LHCN-M2 (cell line): Measurements from ENCODE around the gene USP17L18. TPM values are rescaled to one million over a fixed set of nuclear protein-coding genes. Genes with fewer than 3 reads are reported as not detected.
"Not testable (repeated sequence)": the region's sequence is repeated elsewhere in the genome, so short reads cannot be mapped to it uniquely, and the experiment has no call there.

Experiments
- DNase-seq: peaks from one replicate; pipeline ENCODE4 v3.0.0-alpha.2; 2012; ENCODE audit warnings: low read depth
- polyA plus RNA-seq: library from polyadenylated mRNA; unstranded; fragments of >200 nt; gene quantifications from one replicate; pipeline ENCODE4 v1.2.1, GENCODE V29; 2012; ENCODE audit warnings: missing spikeins
- total RNA-seq: library from RNA; depleted of rRNA; stranded (reverse); fragments of >200 nt; gene quantifications from 2 replicates; pipeline ENCODE4 v1.2.3, GENCODE V29; 2014; rRNA removed

USP17L18 gene, protein sequence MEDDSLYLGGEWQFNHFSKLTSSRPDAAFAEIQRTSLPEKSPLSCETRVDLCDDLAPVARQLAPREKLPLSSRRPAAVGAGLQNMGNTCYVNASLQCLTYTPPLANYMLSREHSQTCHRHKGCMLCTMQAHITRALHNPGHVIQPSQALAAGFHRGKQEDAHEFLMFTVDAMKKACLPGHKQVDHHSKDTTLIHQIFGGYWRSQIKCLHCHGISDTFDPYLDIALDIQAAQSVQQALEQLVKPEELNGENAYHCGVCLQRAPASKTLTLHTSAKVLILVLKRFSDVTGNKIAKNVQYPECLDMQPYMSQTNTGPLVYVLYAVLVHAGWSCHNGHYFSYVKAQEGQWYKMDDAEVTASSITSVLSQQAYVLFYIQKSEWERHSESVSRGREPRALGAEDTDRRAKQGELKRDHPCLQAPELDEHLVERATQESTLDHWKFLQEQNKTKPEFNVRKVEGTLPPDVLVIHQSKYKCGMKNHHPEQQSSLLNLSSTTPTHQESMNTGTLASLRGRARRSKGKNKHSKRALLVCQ
- not detected in 2 replicates for total RNA-seq
- polyA plus RNA-seq: not detected

DNA sequence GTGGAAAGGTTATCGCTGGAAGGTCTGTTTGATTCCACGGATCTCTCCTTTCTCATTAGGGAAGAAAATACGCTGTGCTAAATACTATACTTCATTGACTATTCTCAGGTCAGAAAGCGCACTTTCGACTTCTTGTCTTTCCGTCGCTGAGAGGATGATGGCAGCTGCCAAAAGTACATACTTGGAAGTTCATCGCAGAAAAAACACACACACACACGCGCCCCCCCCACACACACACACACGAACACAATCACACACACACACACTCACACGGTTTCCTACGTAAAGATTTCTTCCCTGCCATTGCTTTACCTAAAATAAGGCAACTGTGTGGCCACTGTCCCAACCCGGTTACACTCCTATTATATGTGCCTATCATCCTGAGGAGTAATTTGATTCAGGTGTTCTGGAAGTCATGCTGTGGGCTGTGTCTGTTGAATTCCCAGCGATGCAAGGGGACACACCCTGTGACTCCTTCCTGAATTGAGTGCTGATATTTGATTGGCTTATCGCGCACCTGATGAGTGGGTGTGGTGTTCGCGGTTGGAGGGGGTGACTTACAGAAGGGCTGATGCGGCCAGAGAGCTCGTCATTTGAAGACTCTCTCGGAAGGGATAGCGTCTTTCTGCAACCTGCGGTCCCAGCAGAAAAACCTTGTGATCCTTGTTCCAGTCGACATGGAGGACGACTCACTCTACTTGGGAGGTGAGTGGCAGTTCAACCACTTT is at the start of gene USP17L18:
Gene USP17L18 (plus strand): TSS at position 678 of the 728 bp plus-strand sequence. CDS start 0 bp downstream, at position 678.
- DNase-seq: not testable (repeated sequence)

DNA sequence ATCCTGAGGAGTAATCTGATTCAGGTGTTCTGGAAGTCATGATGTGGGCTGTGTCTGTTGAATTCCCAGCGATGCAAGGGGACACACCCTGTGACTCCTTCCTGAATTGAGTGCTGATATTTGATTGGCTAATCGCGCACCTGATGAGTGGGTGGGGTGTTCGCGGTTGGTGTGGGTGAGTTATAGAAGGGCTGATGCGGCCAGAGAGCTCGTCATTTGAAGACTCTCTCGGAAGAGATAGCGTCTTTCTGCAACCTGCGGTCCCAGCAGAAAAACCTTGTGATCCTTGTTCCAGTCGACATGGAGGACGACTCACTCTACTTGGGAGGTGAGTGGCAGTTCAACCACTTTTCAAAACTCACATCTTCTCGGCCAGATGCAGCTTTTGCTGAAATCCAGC is 38.1 kb upstream of the USP17L18 start, which contains the start of gene USP17L10:
Gene USP17L10 (plus strand): TSS at position 301 of the 400 bp plus-strand sequence. CDS start 0 bp downstream, at position 301.
- DNase-seq: not testable (repeated sequence)

DNA sequence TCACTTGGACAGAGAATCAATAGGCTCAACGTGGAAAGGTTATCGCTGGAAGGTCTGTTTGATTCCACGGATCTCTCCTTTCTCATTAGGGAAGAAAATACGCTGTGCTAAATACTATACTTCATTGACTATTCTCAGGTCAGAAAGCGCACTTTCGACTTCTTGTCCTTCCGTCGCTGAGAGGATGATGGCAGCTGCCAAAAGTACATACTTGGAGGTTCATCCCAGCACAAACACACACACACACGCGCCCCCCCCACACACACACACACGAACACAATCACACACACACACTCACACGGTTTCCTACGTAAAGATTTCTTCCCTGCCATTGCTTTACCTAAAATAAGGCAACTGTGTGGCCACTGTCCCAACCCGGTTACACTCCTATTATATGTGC is 33.7 kb upstream of the USP17L18 start:
- not testable (repeated sequence) for DNase-seq

DNA sequence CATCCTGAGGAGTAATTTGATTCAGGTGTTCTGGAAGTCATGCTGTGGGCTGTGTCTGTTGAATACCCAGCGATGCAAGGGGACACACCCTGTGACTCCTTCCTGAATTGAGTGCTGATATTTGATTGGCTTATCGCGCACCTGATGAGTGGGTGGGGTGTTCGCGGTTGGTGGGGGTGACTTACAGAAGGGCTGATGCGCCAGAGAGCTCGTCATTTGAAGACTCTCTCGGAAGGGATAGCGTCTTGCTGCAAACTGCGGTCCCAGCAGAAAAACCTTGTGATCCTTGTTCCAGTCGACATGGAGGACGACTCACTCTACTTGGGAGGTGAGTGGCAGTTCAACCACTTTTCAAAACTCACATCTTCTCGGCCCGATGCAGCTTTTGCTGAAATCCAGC is 33.3 kb upstream of the USP17L18 start, which contains the start of gene USP17L11:
Gene USP17L11 (plus strand): TSS at position 301 of the 400 bp plus-strand sequence. CDS start 0 bp downstream, at position 301.
- not testable (repeated sequence) for DNase-seq

DNA sequence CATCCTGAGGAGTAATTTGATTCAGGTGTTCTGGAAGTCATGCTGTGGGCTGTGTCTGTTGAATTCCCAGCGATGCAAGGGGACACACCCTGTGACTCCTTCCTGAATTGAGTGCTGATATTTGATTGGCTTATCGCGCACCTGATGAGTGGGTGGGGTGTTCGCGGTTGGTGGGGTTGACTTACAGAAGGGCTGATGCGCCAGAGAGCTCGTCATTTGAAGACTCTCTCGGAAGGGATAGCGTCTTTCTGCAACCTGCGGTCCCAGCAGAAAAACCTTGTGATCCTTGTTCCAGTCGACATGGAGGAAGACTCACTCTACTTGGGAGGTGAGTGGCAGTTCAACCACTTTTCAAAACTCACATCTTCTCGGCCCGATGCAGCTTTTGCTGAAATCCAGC is 28.6 kb upstream of the USP17L18 start, which contains the start of gene USP17L12:
Gene USP17L12 (plus strand): TSS at position 301 of the 400 bp plus-strand sequence. CDS start 0 bp downstream, at position 301.
- DNase-seq: not testable (repeated sequence)

DNA sequence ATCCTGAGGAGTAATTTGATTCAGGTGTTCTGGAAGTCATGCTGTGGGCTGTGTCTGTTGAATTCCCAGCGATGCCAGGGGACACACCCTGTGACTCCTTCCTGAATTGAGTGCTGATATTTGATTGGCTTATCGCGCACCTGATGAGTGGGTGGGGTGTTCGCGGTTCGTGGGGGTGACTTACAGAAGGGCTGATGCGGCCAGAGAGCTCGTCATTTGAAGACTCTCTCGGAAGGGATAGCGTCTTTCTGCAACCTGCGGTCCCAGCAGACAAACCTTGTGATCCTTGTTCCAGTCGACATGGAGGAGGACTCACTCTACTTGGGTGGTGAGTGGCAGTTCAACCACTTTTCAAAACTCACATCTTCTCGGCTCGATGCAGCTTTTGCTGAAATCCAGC is 23.8 kb upstream of the USP17L18 start, which contains the start of gene USP17L13:
Gene USP17L13 (plus strand): TSS at position 301 of the 400 bp plus-strand sequence. CDS start 0 bp downstream, at position 301.
- DNase-seq: not testable (repeated sequence)

DNA sequence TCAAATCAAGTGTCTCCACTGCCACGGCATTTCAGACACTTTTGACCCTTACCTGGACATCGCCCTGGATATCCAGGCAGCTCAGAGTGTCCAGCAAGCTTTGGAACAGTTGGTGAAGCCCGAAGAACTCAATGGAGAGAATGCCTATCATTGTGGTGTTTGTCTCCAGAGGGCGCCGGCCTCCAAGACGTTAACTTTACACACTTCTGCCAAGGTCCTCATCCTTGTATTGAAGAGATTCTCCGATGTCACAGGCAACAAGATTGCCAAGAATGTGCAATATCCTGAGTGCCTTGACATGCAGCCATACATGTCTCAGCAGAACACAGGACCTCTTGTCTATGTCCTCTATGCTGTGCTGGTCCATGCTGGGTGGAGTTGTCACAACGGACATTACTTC is 18.2 kb upstream of the USP17L18 start:
- DNase-seq: not testable (repeated sequence)

DNA sequence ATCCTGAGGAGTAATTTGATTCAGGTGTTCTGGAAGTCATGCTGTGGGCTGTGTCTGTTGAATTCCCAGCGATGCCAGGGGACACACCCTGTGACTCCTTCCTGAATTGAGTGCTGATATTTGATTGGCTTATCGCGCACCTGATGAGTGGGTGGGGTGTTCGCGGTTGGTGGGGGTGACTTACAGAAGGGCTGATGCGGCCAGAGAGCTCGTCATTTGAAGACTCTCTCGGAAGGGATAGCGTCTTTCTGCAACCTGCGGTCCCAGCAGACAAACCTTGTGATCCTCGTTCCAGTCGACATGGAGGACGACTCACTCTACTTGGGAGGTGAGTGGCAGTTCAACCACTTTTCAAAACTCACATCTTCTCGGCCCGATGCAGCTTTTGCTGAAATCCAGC is 14.3 kb upstream of the USP17L18 start, which contains the start of gene USP17L15:
Gene USP17L15 (plus strand): TSS at position 301 of the 400 bp plus-strand sequence. CDS start 0 bp downstream, at position 301.
- not testable (repeated sequence) for DNase-seq

DNA sequence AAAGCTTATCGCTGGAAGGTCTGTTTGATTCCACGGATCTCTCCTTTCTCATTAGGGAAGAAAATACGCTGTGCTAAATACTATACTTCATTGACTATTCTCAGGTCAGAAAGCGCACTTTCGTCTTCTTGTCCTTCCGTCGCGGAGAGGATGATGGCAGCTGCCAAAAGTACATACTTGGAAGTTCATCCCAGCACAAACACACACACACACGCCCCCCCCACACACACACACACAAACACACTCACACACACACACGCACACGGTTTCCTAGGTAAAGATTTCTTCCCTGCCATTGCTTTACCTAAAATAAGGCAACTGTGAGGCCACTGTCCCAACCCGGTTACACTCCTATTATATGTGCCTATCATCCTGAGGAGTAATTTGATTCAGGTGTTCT is 10.0 kb upstream of the USP17L18 start:
- DNase-seq: not testable (repeated sequence)

DNA sequence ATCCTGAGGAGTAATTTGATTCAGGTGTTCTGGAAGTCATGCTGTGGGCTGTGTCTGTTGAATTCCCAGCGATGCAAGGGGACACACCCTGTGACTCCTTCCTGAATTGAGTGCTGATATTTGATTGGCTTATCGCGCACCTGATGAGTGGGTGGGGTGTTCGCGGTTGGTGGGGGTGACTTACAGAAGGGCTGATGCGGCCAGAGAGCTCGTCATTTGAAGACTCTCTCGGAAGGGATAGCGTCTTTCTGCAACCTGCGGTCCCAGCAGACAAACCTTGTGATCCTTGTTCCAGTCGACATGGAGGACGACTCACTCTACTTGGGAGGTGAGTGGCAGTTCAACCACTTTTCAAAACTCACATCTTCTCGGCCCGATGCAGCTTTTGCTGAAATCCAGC is 4.9 kb upstream of the USP17L18 start, which contains the start of gene USP17L17:
Gene USP17L17 (plus strand): TSS at position 301 of the 400 bp plus-strand sequence. CDS start 0 bp downstream, at position 301.
- DNase-seq: not testable (repeated sequence)

DNA sequence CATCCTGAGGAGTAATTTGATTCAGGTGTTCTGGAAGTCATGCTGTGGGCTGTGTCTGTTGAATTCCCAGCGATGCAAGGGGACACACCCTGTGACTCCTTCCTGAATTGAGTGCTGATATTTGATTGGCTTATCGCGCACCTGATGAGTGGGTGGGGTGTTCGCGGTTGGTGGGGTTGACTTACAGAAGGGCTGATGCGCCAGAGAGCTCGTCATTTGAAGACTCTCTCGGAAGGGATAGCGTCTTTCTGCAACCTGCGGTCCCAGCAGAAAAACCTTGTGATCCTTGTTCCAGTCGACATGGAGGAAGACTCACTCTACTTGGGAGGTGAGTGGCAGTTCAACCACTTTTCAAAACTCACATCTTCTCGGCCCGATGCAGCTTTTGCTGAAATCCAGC is 4.6 kb downstream of the USP17L18 start, which contains the start of gene USP17L19:
Gene USP17L19 (plus strand): TSS at position 301 of the 400 bp plus-strand sequence. CDS start 0 bp downstream, at position 301.
- DNase-seq: not testable (repeated sequence)

DNA sequence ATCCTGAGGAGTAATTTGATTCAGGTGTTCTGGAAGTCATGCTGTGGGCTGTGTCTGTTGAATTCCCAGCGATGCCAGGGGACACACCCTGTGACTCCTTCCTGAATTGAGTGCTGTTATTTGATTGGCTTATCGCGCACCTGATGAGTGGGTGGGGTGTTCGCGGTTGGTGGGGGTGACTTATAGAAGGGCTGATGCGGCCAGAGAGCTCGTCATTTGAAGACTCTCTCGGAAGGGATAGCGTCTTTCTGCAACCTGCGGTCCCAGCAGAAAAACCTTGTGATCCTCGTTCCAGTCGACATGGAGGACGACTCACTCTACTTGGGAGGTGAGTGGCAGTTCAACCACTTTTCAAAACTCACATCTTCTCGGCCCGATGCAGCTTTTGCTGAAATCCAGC is 9.4 kb downstream of the USP17L18 start, which contains the start of gene USP17L20:
Gene USP17L20 (plus strand): TSS at position 301 of the 400 bp plus-strand sequence. CDS start 0 bp downstream, at position 301.
- DNase-seq: not testable (repeated sequence)

DNA sequence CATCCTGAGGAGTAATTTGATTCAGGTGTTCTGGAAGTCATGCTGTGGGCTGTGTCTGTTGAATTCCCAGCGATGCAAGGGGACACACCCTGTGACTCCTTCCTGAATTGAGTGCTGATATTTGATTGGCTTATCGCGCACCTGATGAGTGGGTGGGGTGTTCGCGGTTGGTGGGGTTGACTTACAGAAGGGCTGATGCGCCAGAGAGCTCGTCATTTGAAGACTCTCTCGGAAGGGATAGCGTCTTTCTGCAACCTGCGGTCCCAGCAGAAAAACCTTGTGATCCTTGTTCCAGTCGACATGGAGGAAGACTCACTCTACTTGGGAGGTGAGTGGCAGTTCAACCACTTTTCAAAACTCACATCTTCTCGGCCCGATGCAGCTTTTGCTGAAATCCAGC is 14.1 kb downstream of the USP17L18 start, which contains the start of gene USP17L21:
Gene USP17L21 (plus strand): TSS at position 301 of the 400 bp plus-strand sequence. CDS start 0 bp downstream, at position 301.
- DNase-seq: not testable (repeated sequence)

DNA sequence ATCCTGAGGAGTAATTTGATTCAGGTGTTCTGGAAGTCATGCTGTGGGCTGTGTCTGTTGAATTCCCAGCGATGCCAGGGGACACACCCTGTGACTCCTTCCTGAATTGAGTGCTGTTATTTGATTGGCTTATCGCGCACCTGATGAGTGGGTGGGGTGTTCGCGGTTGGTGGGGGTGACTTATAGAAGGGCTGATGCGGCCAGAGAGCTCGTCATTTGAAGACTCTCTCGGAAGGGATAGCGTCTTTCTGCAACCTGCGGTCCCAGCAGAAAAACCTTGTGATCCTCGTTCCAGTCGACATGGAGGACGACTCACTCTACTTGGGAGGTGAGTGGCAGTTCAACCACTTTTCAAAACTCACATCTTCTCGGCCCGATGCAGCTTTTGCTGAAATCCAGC is 18.9 kb downstream of the USP17L18 start, which contains the start of gene USP17L22:
Gene USP17L22 (plus strand): TSS at position 301 of the 400 bp plus-strand sequence. CDS start 0 bp downstream, at position 301.
- DNase-seq: not testable (repeated sequence)

DNA sequence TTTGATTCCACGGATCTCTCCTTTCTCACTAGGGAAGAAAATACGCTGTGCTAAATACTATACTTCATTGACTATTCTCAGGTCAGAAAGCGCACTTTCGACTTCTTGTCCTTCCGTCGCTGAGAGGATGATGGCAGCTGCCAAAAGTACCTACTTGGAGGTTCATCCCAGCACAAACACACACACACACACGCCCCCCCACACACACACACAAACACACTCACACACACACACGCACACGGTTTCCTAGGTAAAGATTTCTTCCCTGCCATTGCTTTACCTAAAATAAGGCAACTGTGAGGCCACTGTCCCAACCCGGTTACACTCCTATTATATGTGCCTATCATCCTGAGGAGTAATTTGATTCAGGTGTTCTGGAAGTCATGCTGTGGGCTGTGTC is 23.3 kb downstream of the USP17L18 start:
- not testable (repeated sequence) for DNase-seq

Other genes starting within 250 kb of the USP17L18 start
- not detected in 2 replicates for gene FAM90A26, start 78.2 kb upstream of the USP17L18 start, total RNA-seq
- gene USP17L10, start 38.0 kb upstream of the USP17L18 start, total RNA-seq: not detected in 2 replicates
- gene USP17L11, start 33.2 kb upstream of the USP17L18 start, total RNA-seq: not detected in 2 replicates
- gene USP17L12, start 28.5 kb upstream of the USP17L18 start, total RNA-seq: not detected in 2 replicates
- gene USP17L13, start 23.7 kb upstream of the USP17L18 start, total RNA-seq: not detected in 2 replicates
- gene USP17L15, start 14.2 kb upstream of the USP17L18 start, total RNA-seq: not detected in 2 replicates
- not detected in 2 replicates for gene USP17L17, start 4.8 kb upstream of the USP17L18 start, total RNA-seq
- not detected in 2 replicates for gene USP17L19, start 4.7 kb downstream of the USP17L18 start, total RNA-seq
- gene USP17L20, start 9.5 kb downstream of the USP17L18 start, total RNA-seq: not detected in 2 replicates
- not detected in 2 replicates for gene USP17L21, start 14.2 kb downstream of the USP17L18 start, total RNA-seq
- gene USP17L22, start 19.0 kb downstream of the USP17L18 start, total RNA-seq: not detected in 2 replicates
- not detected in 2 replicates for gene USP17L24, start 76.5 kb downstream of the USP17L18 start, total RNA-seq
- gene USP17L25, start 81.3 kb downstream of the USP17L18 start, total RNA-seq: not detected in 2 replicates
- not detected in 2 replicates for gene USP17L26, start 86.0 kb downstream of the USP17L18 start, total RNA-seq
- not detected in 2 replicates for gene USP17L5, start 90.8 kb downstream of the USP17L18 start, total RNA-seq
- gene USP17L27, start 95.5 kb downstream of the USP17L18 start, total RNA-seq: not detected in 2 replicates
- gene USP17L28, start 100.3 kb downstream of the USP17L18 start, total RNA-seq: not detected in 2 replicates
- not detected in 2 replicates for gene USP17L29, start 105.0 kb downstream of the USP17L18 start, total RNA-seq
- not detected in 2 replicates for gene USP17L30, start 114.5 kb downstream of the USP17L18 start, total RNA-seq
- gene DEFB131A, start 195.8 kb downstream of the USP17L18 start, total RNA-seq: not detected in 2 replicates